IPS-18a (cell line): Measurements from ENCODE around the gene CRYBB3.
"Not testable (repeated sequence)": the region's sequence is repeated elsewhere in the genome, so short reads cannot be mapped to it uniquely, and the experiment has no call there.

ENCODE experiments used
- H3K27ac ChIP-seq: one replicate; pipeline ENCODE4 v1.5.1; 2013; ENCODE audit warnings: low read length
- H3K27me3 ChIP-seq: one replicate; pipeline ENCODE4 v1.6.1; 2013; ENCODE audit warnings: mild to moderate bottlenecking, low read length; ENCODE audit not compliant: control insufficient read depth, insufficient read depth
- H3K36me3 ChIP-seq: one replicate; pipeline ENCODE4 v1.6.1; 2013; ENCODE audit warnings: low read depth, low read length; ENCODE audit not compliant: control insufficient read depth
- H3K4me1 ChIP-seq: one replicate; pipeline ENCODE4 v1.6.1; 2013; ENCODE audit warnings: low read depth, low read length; ENCODE audit not compliant: control insufficient read depth
- H3K4me3 ChIP-seq: one replicate; pipeline ENCODE4 v1.5.1; 2013; ENCODE audit warnings: low read length
- H3K9ac ChIP-seq: one replicate; pipeline ENCODE4 v1.6.1; 2013; ENCODE audit warnings: mild to moderate bottlenecking, low read length, moderate library complexity
- H3K9me3 ChIP-seq: one replicate; pipeline ENCODE4 v1.6.1; 2013; ENCODE audit warnings: low read depth, low read length; ENCODE audit not compliant: control insufficient read depth

CRYBB3 gene

DNA sequence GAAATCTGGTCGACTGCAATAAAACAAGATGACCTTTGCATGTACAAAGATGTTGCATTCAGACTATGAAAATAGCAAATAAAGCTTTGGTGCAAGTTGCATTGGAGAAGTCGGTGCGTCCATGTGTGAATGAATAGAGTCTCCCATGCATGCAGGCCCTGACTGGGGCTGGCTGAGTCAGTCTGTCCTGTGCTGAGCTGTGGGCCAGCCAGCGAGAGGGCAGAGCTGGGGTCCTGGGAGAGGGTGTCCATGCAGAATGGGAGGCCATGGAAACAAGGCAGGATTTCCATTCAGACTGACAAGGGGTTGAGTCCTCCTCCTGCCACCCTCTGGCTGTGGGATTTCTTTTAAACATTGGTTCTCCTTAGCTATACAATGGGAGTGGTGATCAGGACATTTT is 2.3 kb upstream of the CRYBB3 start:
- Histone ChIP-seq H3K9me3 (no peaks in the 10 kb centered on the region), H3K36me3 (no peaks in the 10 kb centered on the region), H3K4me1 (no peaks in the 10 kb centered on the region), H3K27me3 (no peaks in the 10 kb centered on the region), H3K4me3 (no peak overlapping the region), H3K9ac (no peak overlapping the region), H3K27ac (no peak overlapping the region)

DNA sequence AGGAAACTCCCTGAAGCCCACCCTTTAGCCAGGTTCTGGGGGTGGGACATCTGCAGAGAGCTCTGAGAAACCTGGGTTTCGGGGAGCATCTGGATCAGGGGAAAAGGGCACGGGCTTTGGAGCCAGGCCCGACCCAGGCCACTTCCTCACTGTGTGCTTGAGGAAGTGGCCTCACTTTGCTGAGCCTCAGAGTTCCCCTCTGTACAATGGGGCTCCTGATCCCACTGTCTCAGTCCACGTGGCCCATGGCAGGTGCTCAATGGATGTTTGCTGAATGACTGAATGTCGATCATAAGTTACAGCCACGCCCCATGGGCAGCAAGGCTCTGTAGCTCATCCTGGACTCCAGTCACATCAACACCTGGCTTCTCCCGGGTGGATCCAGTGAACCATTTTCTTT is 1.3 kb downstream of the CRYBB3 start:
- Histone ChIP-seq H3K36me3 (no peaks in the 10 kb centered on the region), H3K4me1 (no peaks in the 10 kb centered on the region), H3K27me3 (no peaks in the 10 kb centered on the region), H3K27ac (no peak overlapping the region), H3K9me3 (no peaks in the 10 kb centered on the region), H3K4me3 (no peak overlapping the region), H3K9ac (no peak overlapping the region)

DNA sequence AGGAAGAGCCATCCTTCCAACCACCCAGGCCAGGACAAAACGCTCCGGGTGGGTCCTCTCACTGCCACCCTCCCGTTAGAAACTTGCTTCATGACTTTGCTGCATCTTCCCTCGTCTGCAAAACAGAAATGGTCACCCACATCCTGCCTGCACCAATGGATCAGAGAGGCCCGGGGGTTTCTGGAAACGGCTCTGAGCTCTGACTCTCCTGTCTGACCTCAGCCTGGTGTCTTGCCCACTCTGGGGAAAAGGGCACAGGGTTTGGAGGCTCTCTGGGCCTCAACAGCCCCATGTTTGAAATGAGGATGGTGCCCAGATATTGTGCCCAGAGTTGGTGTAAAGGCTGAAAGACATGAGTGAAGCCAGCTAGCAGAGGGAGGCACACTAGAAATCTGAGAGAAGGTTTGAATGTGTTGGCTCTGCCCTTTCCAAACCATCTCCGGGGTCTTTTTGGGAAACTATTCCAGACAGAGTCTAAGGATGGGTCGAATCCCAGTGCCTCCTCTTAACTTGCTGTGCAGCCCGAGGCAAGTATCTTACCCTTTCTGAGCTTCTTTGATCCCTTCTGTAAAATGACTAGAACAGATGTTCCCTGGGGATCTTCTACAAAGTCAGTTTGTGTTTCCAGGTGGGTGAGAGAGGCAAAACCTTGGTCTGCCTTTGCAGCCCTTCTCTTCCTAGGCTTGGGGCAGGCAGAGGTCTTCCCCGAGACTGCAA is 2.1 kb downstream of the CRYBB3 start:
- H3K36me3 ChIP-seq, result no peaks in the 10 kb centered on the region
- no peak overlapping the region for H3K9ac ChIP-seq
- H3K27ac ChIP-seq, result no peak overlapping the region
- H3K27me3 ChIP-seq, result no peaks in the 10 kb centered on the region
- H3K4me3 ChIP-seq, result no peak overlapping the region
- H3K9me3 ChIP-seq, result no peaks in the 10 kb centered on the region
- no peaks in the 10 kb centered on the region for H3K4me1 ChIP-seq

DNA sequence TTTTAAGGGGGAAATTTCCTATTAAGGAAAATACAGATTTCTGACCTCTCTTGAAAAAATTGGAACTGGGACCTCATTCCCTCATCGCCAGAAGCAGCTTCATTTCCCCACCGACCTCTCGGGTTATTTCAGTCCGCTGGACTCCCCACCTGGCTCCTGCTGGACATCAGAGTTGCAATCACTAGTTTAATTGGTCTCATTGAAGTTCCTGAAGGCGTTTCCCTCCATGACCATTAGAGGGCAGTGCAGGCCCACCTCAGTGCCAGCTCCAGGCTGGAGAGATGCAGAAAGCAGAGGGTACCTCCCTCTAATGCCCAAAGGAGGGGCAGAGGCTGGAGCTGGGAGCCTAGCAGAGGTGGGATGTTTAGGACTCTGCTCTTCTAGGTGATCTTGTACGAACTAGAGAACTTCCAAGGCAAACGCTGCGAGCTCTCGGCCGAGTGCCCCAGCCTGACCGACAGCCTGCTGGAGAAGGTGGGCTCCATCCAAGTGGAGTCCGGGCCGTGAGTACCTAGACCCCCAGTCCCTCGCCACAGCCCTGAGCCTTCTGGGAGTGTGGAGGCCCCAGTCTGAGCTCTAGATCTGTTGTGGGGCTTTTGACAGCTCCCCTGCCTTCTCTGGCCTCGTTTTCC is 2.7 kb downstream of the CRYBB3 start:
- no peaks in the 10 kb centered on the region for H3K36me3 ChIP-seq
- H3K27ac ChIP-seq, result no peak overlapping the region
- no peaks in the 10 kb centered on the region for H3K27me3 ChIP-seq
- H3K9ac ChIP-seq, result no peak overlapping the region
- no peaks in the 10 kb centered on the region for H3K9me3 ChIP-seq
- H3K4me3 ChIP-seq, result no peak overlapping the region
- H3K4me1 ChIP-seq, result no peaks in the 10 kb centered on the region

DNA sequence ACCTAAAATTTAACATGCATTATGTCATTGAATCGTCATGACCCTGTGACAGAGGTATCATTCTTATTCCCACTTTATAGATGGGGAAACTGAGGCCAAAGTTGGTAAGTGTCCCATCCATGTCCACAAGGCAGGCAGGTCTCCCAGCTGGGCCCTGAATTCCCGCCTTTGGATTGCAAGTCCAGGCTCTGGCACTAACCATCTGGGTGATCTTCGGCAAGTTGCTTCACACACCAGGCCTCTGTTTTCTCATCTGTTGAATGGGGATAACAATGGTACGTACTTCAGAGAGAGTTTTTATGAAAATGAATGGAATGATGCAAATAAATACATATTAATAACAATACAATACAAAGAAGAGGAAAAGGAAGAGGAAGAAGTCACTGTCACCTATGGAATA is 3.4 kb downstream of the CRYBB3 start:
- no peak overlapping the region for H3K27ac ChIP-seq
- no peak overlapping the region for H3K4me3 ChIP-seq
- H3K9ac ChIP-seq, result no peak overlapping the region
- no peaks in the 10 kb centered on the region for H3K36me3 ChIP-seq
- no peaks in the 10 kb centered on the region for H3K27me3 ChIP-seq
- H3K9me3 ChIP-seq, result no peaks in the 10 kb centered on the region
- H3K4me1 ChIP-seq, result no peaks in the 10 kb centered on the region

DNA sequence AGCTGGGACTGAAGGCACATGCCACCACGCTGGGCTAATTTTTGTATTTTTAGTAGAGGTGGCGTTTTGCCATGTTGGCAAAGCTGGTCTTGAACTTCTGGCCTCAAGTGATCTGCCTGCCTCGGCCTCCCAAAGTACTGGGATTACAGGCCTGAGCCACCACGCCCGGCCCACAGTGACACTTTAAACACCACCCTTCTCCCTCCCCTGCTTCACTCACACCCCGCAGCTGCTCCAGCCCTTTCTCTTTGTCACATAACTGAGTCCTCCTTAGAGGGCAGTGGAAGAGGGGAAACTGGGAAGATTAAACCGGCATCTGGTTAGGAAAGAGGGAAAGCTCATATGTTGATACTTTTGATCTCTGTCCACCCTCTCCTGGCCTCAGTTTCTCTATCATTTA is 4.9 kb downstream of the CRYBB3 start:
- H3K9me3 ChIP-seq, H3K27me3 ChIP-seq, H3K36me3 ChIP-seq, H3K27ac ChIP-seq, H3K4me1 ChIP-seq, H3K4me3 ChIP-seq, H3K9ac ChIP-seq: not testable (repeated sequence)

DNA sequence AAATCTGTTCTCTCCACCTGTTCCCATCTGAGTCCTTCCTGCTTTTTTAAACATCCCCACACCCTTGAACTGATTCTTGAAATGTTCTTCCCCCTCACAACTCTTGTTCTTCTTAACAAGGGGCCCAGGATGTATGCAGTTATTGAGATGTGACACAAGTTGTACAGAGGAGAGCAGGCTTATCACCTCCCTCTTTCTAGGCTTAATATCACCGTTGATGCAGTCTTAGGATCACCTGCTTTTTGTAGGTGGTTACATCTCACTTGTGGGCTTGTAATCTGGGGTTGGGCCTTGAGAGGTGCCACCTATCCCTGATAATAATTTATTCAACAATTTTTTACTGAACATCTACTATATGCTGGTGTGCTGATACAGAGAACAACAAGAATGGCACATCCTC is 6.2 kb downstream of the CRYBB3 start:
- H3K4me1 ChIP-seq, result no peaks in the 10 kb centered on the region
- no peak overlapping the region for H3K27ac ChIP-seq
- H3K9me3 ChIP-seq, result no peaks in the 10 kb centered on the region
- H3K9ac ChIP-seq, result no peak overlapping the region
- no peak overlapping the region for H3K4me3 ChIP-seq
- no peaks in the 10 kb centered on the region for H3K27me3 ChIP-seq
- H3K36me3 ChIP-seq, result no peaks in the 10 kb centered on the region

DNA sequence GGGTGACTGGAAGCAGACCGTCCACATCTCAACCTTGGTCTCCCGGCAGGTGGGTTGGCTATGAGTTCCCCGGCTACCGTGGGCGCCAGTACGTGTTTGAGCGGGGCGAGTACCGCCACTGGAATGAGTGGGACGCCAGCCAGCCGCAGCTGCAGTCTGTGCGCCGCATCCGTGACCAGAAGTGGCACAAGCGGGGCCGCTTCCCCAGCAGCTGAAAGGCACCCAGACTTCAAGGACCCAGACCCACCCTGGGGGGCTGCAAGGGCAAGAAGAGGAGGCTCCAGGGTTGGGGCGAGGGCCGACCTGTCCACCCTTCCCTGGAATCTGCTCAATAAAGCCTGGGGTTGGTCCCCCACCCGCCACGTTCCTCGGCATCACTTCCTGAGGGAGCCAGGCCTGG is 7.3 kb downstream of the CRYBB3 start:
- Histone ChIP-seq H3K4me3 (no peak overlapping the region), H3K9ac (no peak overlapping the region), H3K36me3 (no peaks in the 10 kb centered on the region), H3K27ac (no peak overlapping the region), H3K9me3 (no peaks in the 10 kb centered on the region), H3K27me3 (no peaks in the 10 kb centered on the region), H3K4me1 (no peaks in the 10 kb centered on the region)

DNA sequence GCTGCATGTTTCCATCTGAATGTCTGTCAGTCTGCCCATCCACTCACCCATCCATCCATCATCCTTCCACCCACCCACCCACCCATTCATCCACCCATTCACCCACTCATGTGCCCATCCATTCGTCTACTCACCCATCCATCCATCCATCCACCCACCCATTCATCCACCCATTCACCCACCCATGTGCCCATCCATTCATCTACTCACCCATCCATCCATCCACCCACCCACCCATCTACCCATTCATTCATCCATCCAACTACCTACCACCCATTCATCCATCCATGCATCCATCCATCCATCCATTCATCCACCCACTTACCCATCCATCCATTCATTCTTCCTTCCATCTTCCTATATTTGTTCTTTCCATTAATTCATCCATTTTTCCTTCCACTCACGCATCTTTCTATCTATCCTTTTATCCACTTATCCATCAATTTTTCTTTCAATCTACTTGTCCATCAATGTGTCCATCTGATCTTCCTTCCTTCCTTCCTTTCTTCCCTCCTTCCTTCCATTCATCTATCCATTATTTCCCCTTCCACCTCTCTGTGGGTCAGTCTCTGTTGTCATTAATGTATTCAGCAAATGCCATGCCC is 8.0 kb downstream of the CRYBB3 start:
- Histone ChIP-seq H3K9ac (no peak overlapping the region), H3K9me3 (no peaks in the 10 kb centered on the region), H3K36me3 (no peaks in the 10 kb centered on the region), H3K27ac (no peak overlapping the region), H3K27me3 (no peaks in the 10 kb centered on the region), H3K4me3 (no peak overlapping the region), H3K4me1 (no peaks in the 10 kb centered on the region)

DNA sequence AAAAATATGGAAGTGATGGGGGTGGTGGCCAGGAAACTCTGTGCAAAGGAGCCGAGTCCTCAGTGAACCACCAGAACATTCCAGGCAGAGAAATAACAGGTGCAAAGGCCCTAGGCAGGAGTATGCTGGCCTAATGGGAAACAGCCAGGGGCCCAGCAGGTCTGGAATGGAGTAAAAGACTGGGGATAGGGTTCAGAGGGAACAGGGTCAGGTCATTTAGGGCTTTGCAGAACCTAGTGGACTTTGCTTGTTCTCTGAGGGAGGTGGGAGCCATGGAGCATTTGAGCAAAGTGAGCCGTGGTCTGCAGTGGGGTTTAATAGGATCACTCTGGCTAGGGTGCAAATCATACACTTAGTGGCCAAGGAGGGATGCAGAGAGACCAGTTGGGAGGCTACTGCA is 8.7 kb downstream of the CRYBB3 start:
- Histone ChIP-seq H3K27ac (no peak overlapping the region), H3K4me3 (no peak overlapping the region), H3K9me3 (no peaks in the 10 kb centered on the region), H3K9ac (no peak overlapping the region), H3K36me3 (no peaks in the 10 kb centered on the region), H3K4me1 (no peaks in the 10 kb centered on the region), H3K27me3 (no peaks in the 10 kb centered on the region)

DNA sequence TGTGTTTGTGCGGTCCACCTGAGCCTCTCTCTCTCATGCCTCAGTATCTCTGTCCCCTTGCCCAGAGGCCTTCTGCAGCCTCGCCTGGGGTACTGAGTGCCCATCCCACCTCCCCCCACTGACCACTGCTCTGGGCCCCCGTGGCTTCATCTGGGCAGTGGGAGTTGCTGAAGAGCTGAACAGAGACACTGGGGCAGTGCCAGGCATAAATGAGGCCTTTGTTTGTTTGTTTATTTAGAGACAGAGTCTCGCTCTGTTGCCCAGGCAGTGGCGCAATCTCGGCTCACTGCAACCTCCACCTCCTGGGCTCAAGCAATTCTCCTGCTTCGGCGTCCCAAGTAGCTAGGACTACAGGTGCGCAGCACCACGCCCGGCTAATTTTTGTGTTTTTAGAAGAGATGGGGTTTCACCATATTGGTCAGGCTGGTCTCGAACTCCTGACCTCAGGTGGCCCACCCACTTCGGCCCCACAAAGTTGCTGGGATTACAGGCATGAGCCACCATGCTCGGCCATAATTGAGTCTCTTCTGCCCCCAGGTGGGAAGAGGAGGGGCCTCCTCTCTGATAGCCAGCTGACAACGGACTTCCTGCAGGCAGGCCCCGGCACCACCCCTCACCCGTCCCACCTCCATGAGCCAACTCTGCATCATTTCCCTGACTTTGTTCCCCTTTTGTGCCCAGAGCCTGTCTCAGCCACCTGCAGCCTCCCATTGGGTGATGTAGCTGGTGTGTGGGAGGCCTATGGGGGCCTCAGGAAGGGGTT is 9.3 kb downstream of the CRYBB3 start:
- Histone ChIP-seq H3K4me3 (no peak overlapping the region), H3K4me1 (no peaks in the 10 kb centered on the region), H3K27ac (no peak overlapping the region), H3K36me3 (no peaks in the 10 kb centered on the region), H3K9ac (no peak overlapping the region), H3K9me3 (no peaks in the 10 kb centered on the region), H3K27me3 (no peaks in the 10 kb centered on the region)
